Activated CD4-positive, alpha-beta memory T cell treated with anti-CD3 and anti-CD28 coated beads, Interleukin-2, amount 10 ng/mL, durations not matched to agents 7 days and 5 days (primary cell): ENCODE data around the gene NUP205. TPM values are rescaled to one million over a fixed set of nuclear protein-coding genes. Genes with fewer than 3 reads are reported as not detected.
"Not testable (repeated sequence)": the region's sequence is repeated elsewhere in the genome, so short reads cannot be mapped to it uniquely, and the experiment has no call there.

Experiments
- CTCF ChIA-PET: fragments of 350-600 bp; sonication (Branson Sonifier 250); formaldehyde crosslinking; loops from one replicate; lab custom pipeline; 2021; ENCODE audit warnings: antibody characterized with exemption, inconsistent platforms; lab: Charles Lee
- POLR2A ChIA-PET: fragments of 350-600 bp; sonication (Branson Sonifier 250); formaldehyde crosslinking; loops from one replicate; lab custom pipeline; 2021; ENCODE audit warnings: antibody characterized with exemption; lab: Charles Lee
- DNase-seq: peaks from one replicate; pipeline ENCODE4 v3.0.0-alpha.2; 2020
- H3K27ac Mint-ChIP-seq: one replicate; pipeline ENCODE4 v1.8.0; 2021; ENCODE audit warnings: mild to moderate bottlenecking, mixed read lengths
- H3K27me3 Mint-ChIP-seq: one replicate; pipeline ENCODE4 v1.8.0; 2021; ENCODE audit warnings: mixed read lengths
- H3K36me3 Mint-ChIP-seq: one replicate; pipeline ENCODE4 v1.8.0; 2021; ENCODE audit warnings: low read depth, mixed read lengths
- H3K4me1 Mint-ChIP-seq: one replicate; pipeline ENCODE4 v1.8.0; 2021; ENCODE audit warnings: mixed read lengths
- H3K4me3 Mint-ChIP-seq: one replicate; pipeline ENCODE4 v1.8.0; 2021; ENCODE audit warnings: mild to moderate bottlenecking, mixed read lengths
- H3K9me3 Mint-ChIP-seq: one replicate; pipeline ENCODE4 v1.8.0; 2021; ENCODE audit warnings: mixed read lengths
- total RNA-seq, 2 experiments: library from RNA; stranded (reverse); gene quantifications; one replicate each; pipeline ENCODE4 v1.2.3, GENCODE V29; 2021

The NUP205 gene
- total RNA-seq, 2 experiments from 2014 or later, result 91.2 to 92.3 TPM

- Mint-ChIP-seq H3K4me1 (peaks cover 42% of the 10 kb centered on the region), H3K27ac (peak overlapping the region; percentile 9), H3K36me3 (peaks cover 10% of the 10 kb centered on the region), H3K27me3 (no peaks in the 10 kb centered on the region), H3K9me3 (no peaks in the 10 kb centered on the region), H3K4me3 (peak overlapping the region; percentile 63)
- ChIA-PET POLR2A (interaction anchor here (4.2 kb wide), 1 partner anchor 10 kb away, joined by 45 read pairs; no protein-coding TSS in a partner anchor), CTCF (interaction anchor here (0.6 to 1.0 kb wide), 7 partner anchors 9 to 769 kb away, joined by 3 to 5 read pairs (median 4); no protein-coding TSS in a partner anchor)
- no peak for DNase-seq
Measured at GRCh38 chr7:135664046-135664589, 106.4 kb downstream of the NUP205 start.

- Mint-ChIP-seq H3K27me3 (no peaks in the 10 kb centered on the region), H3K36me3 (peaks cover 10% of the 10 kb centered on the region), H3K4me3 (no peak overlapping the region), H3K4me1 (peaks cover 42% of the 10 kb centered on the region), H3K27ac (no peak overlapping the region), H3K9me3 (no peaks in the 10 kb centered on the region)
- CTCF ChIA-PET, result interaction anchor here (1.0 to 1.2 kb wide), 2 partner anchors 10 to 47 kb away, joined by 3 to 9 read pairs; no protein-coding TSS in a partner anchor
- POLR2A ChIA-PET, result interaction anchor here (4.2 kb wide), 1 partner anchor 9 kb away, joined by 45 read pairs; no protein-coding TSS in a partner anchor
- DNase-seq, result no peak
Measured at GRCh38 chr7:135665042-135665441, 107.3 kb downstream of the NUP205 start.

- no peak for DNase-seq
- Mint-ChIP-seq H3K36me3 (peaks cover 10% of the 10 kb centered on the region), H3K4me3 (no peak overlapping the region), H3K4me1 (peaks cover 40% of the 10 kb centered on the region), H3K9me3 (no peaks in the 10 kb centered on the region), H3K27ac (no peak overlapping the region), H3K27me3 (no peaks in the 10 kb centered on the region)
- ChIA-PET CTCF (interaction anchor here (0.8 to 1.2 kb wide), 3 partner anchors 9 to 392 kb away, joined by 3 to 9 read pairs (median 3); no protein-coding TSS in a partner anchor), POLR2A (no interaction called here)
Measured at GRCh38 chr7:135666156-135666555, 108.4 kb downstream of the NUP205 start.

- CTCF ChIA-PET, result interaction anchor here (1.0 to 2.2 kb wide), 2 partner anchors 9 to 393 kb away, joined by 3 to 8 read pairs; no protein-coding TSS in a partner anchor
- H3K27ac Mint-ChIP-seq, result no peak overlapping the region
- peaks cover 33% of the 10 kb centered on the region for H3K4me1 Mint-ChIP-seq
- no peak overlapping the region for H3K4me3 Mint-ChIP-seq
- peaks cover 10% of the 10 kb centered on the region for H3K36me3 Mint-ChIP-seq
- H3K27me3 Mint-ChIP-seq, result no peaks in the 10 kb centered on the region
- no peak for DNase-seq
- POLR2A ChIA-PET, result no interaction called here
- no peaks in the 10 kb centered on the region for H3K9me3 Mint-ChIP-seq
Measured at GRCh38 chr7:135666846-135667245, 109.1 kb downstream of the NUP205 start.

GRCh38 chr7:135667626-135668025 lies 109.9 kb downstream of the NUP205 start:
- DNase-seq, H3K9me3 Mint-ChIP-seq, H3K27ac Mint-ChIP-seq, POLR2A ChIA-PET, H3K27me3 Mint-ChIP-seq, H3K4me3 Mint-ChIP-seq: not testable (repeated sequence)
- CTCF ChIA-PET, result interaction anchor here (2.2 kb wide), 1 partner anchor 9 kb away, joined by 8 read pairs; no protein-coding TSS in a partner anchor
- Mint-ChIP-seq H3K4me1 (peaks cover 29% of the 10 kb centered on the region), H3K36me3 (peaks cover 10% of the 10 kb centered on the region)

- CTCF ChIA-PET, H3K27ac Mint-ChIP-seq, POLR2A ChIA-PET, H3K27me3 Mint-ChIP-seq, H3K4me3 Mint-ChIP-seq, H3K9me3 Mint-ChIP-seq, DNase-seq: not testable (repeated sequence)
- peaks cover 22% of the 10 kb centered on the region for H3K4me1 Mint-ChIP-seq
- H3K36me3 Mint-ChIP-seq, result peaks cover 16% of the 10 kb centered on the region
Measured at GRCh38 chr7:135668852-135669395, 111.2 kb downstream of the NUP205 start.

- ChIA-PET CTCF (interaction anchor here (1.1 kb wide), 1 partner anchor 25 kb away, joined by 5 read pairs; no protein-coding TSS in a partner anchor), POLR2A (no interaction called here)
- DNase-seq, result no peak
- no peaks in the 10 kb centered on the region for H3K27me3 Mint-ChIP-seq
- peaks cover 21% of the 10 kb centered on the region for H3K36me3 Mint-ChIP-seq
- peaks cover 16% of the 10 kb centered on the region for H3K4me1 Mint-ChIP-seq
- no peak overlapping the region for H3K27ac Mint-ChIP-seq
- H3K9me3 Mint-ChIP-seq, result no peaks in the 10 kb centered on the region
- no peak overlapping the region for H3K4me3 Mint-ChIP-seq
Measured at GRCh38 chr7:135669774-135670173, 112.1 kb downstream of the NUP205 start.

GRCh38 chr7:135670179-135670578 lies 112.5 kb downstream of the NUP205 start:
- POLR2A ChIA-PET, result interaction anchor here (7.6 kb wide), 1 partner anchor 7 kb away, joined by 45 read pairs; the partner anchor contains the start of gene STMP1
- Mint-ChIP-seq H3K9me3 (no peaks in the 10 kb centered on the region), H3K27me3 (no peaks in the 10 kb centered on the region), H3K4me3 (no peak overlapping the region), H3K4me1 (peaks cover 13% of the 10 kb centered on the region), H3K27ac (no peak overlapping the region), H3K36me3 (peaks cover 21% of the 10 kb centered on the region)
- CTCF ChIA-PET, result interaction anchor here (0.6 to 3.4 kb wide), 8 partner anchors 8 to 396 kb away, joined by 3 to 26 read pairs (median 5); partner anchors contain the start of gene STMP1
- no peak for DNase-seq

- ChIA-PET CTCF (interaction anchor here (0.7 to 3.4 kb wide), 17 partner anchors 8 to 393 kb away, joined by 3 to 26 read pairs (median 4); partner anchors contain the start of gene STMP1), POLR2A (interaction anchor here (7.6 kb wide), 1 partner anchor 10 kb away, joined by 45 read pairs; the partner anchor contains the start of gene STMP1)
- Mint-ChIP-seq H3K27me3 (no peaks in the 10 kb centered on the region), H3K9me3 (no peaks in the 10 kb centered on the region), H3K27ac (no peak overlapping the region), H3K36me3 (peaks cover 22% of the 10 kb centered on the region), H3K4me3 (no peak overlapping the region), H3K4me1 (peaks cover 3% of the 10 kb centered on the region)
- no peak for DNase-seq
Measured at GRCh38 chr7:135672560-135673359, 115.0 kb downstream of the NUP205 start.

GRCh38 chr7:135673360-135673706 lies 115.6 kb downstream of the NUP205 start:
- Mint-ChIP-seq H3K27ac (no peak overlapping the region), H3K4me3 (no peak overlapping the region), H3K27me3 (no peaks in the 10 kb centered on the region), H3K4me1 (peaks cover 2% of the 10 kb centered on the region), H3K9me3 (no peaks in the 10 kb centered on the region), H3K36me3 (peaks cover 23% of the 10 kb centered on the region)
- CTCF ChIA-PET, result interaction anchor here (0.7 to 3.4 kb wide), 14 partner anchors 8 to 394 kb away, joined by 3 to 26 read pairs (median 4); partner anchors contain the start of gene STMP1
- POLR2A ChIA-PET, result interaction anchor here (7.6 kb wide), 1 partner anchor 10 kb away, joined by 45 read pairs; the partner anchor contains the start of gene STMP1
- no peak for DNase-seq

GRCh38 chr7:135678612-135679575 lies 121.2 kb downstream of the NUP205 start:
- CTCF ChIA-PET, result interaction anchor here (0.8 to 1.1 kb wide), 2 partner anchors 8 to 331 kb away, joined by 3 to 5 read pairs; no protein-coding TSS in a partner anchor

More at GRCh38 chr7:135678612-135679575, 121.2 kb downstream of the NUP205 start:
- POLR2A ChIA-PET, result no interaction called here
- no peak overlapping the region for H3K4me3 Mint-ChIP-seq
- no peaks in the 10 kb centered on the region for H3K27me3 Mint-ChIP-seq
- H3K27ac Mint-ChIP-seq, result no peak overlapping the region
- DNase-seq, result no peak
- peaks cover 13% of the 10 kb centered on the region for H3K36me3 Mint-ChIP-seq
- peaks cover 15% of the 10 kb centered on the region for H3K4me1 Mint-ChIP-seq
- no peaks in the 10 kb centered on the region for H3K9me3 Mint-ChIP-seq
